Measurements from ENCODE around the gene SNX12.

DNA sequence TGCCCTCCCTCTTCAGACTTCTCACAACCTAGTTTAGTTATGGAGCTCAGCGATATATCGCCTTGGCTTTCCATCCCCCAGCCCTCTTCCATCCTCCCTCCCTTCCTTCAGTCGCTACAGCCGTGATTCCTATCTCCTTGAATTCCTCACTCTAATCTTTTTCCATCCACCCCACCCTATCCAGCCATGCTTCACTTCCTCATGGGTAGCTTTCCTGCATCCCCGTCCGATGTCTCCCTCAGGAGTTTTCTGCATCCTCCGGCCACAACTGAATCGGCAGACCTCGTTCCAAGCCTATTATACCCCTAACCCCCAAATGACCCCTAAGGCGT, 456 bp downstream of the SNX12 start:
- TF ChIP-seq POLR2A (IDR thresholded peaks at IDR 0.05) (no peak), CTCF (IDR thresholded peaks at IDR 0.05) (no peak)

Data from thyroid gland (tissue), 4 donors.